HepG2 (cell line): ENCODE measurements around the gene DLX4. TPM values are rescaled to one million over a fixed set of nuclear protein-coding genes. Genes with fewer than 3 reads are reported as not detected.

Experiments
- ATAC-seq: fragments of 200-7000 bp; cut with Tn5 transposase; 3 replicates; pipeline ENCODE4 v1.9.1; 2020; ENCODE audit warnings: mild to moderate bottlenecking, moderate library complexity
- BruUV-seq: library from RNA; stranded (reverse); fragments of 400-500 nt; replicated peaks from 2 replicates; lab custom pipeline; 2021; lab: Mats Ljungman, UMichigan
- CTCF ChIA-PET: fragments of 300-600 bp; formaldehyde crosslinking; extraction: SDS; loops from one replicate; lab custom pipeline; 2021; ENCODE audit warnings: low total read pairs, inconsistent platforms, low intra/inter-chr PET ratio; lab: Yijun Ruan, JAX
- POLR2A ChIA-PET: fragments of 350-600 bp; sonication (Branson Sonifier 250); formaldehyde crosslinking; loops from one replicate; lab custom pipeline; 2020; ENCODE audit warnings: antibody characterized with exemption, inconsistent platforms; lab: Yijun Ruan, JAX
- DNase-seq: peaks from one replicate; pipeline ENCODE4 v3.0.0-alpha.2; 2015; ENCODE audit warnings: low spot score
- FAIRE-seq: peaks from 3 replicates; lab custom pipeline; 2011; peaks lifted over from hg19 to GRCh38; lab: Jason Lieb, UNC
- H2AFZ ChIP-seq: one replicate; pipeline ENCODE4 v1.6.1; 2011; ENCODE audit warnings: low read length, inconsistent platforms
- H3K27ac ChIP-seq: fragments of 300-600 bp; 3 replicates; pipeline ENCODE4 v1.8.0; 2011; ENCODE audit warnings: mixed run types, mild to moderate bottlenecking, mixed read lengths, low read length, inconsistent platforms; ENCODE audit not compliant: insufficient read depth; ENCODE audit errors: extremely low read length
- H3K27me3 ChIP-seq, 2 experiments: fragments of 200-600 bp in 1 of 2; 2 replicates in 1 of 2; 3 replicates in 1 of 2; pipeline versions ENCODE4 v1.6.0 to v1.8.0; 2011; ENCODE audit warnings: low read length in 2 of 2, mild to moderate bottlenecking in 2 of 2, moderate library complexity in 2 of 2, inconsistent platforms in 1 of 2; ENCODE audit not compliant: insufficient read depth in 2 of 2, control insufficient read depth in 1 of 2
- H3K36me3 ChIP-seq, 2 experiments: fragments of 200-600 bp in 1 of 2; replicated peaks in 1 of 2; 2 replicates in 1 of 2; 3 replicates in 1 of 2; pipeline versions ENCODE4 v1.5.1 to v1.8.0; 2011; ENCODE audit warnings: low read length in 2 of 2, inconsistent platforms in 1 of 2; ENCODE audit not compliant: insufficient read depth in 2 of 2, control insufficient read depth in 1 of 2
- H3K4me1 ChIP-seq: 2 replicates; pipeline ENCODE4 v1.5.1; 2012; ENCODE audit warnings: low read length, inconsistent platforms; ENCODE audit not compliant: insufficient read depth
- H3K4me2 ChIP-seq: 2 replicates; pipeline ENCODE4 v1.6.0; 2011; ENCODE audit warnings: low read depth, low read length, inconsistent platforms
- H3K4me3 ChIP-seq, 3 experiments: fragments of 200-600 bp in 1 of 3; sonication (generic), shearing (Covaris generic) in 1 of 3; replicated peaks in 1 of 3; 2 replicates each; pipeline ENCODE4 v1.5.1; 2011 to 2016; ENCODE audit warnings: low read length in 3 of 3, inconsistent platforms in 2 of 3, low read depth in 2 of 3, mild to moderate bottlenecking in 2 of 3, control low read depth in 1 of 3, mixed read lengths in 1 of 3; ENCODE audit not compliant: insufficient read depth in 1 of 3
- H3K79me2 ChIP-seq: one replicate; pipeline ENCODE4 v1.6.1; 2011; ENCODE audit warnings: low read length, inconsistent platforms; ENCODE audit not compliant: insufficient read depth
- H3K9ac ChIP-seq: 2 replicates; pipeline ENCODE4 v1.6.0; 2011; ENCODE audit warnings: mild to moderate bottlenecking, low read depth, low read length, inconsistent platforms; ENCODE audit not compliant: insufficient read depth
- H3K9me3 ChIP-seq: 2 replicates; pipeline ENCODE4 v1.5.1; 2012; ENCODE audit warnings: mild to moderate bottlenecking, low read length
- H4K20me1 ChIP-seq: 2 replicates; pipeline ENCODE4 v1.6.0; 2011; ENCODE audit warnings: inconsistent platforms, mild to moderate bottlenecking, low read length, moderate library complexity; ENCODE audit not compliant: insufficient read depth
- HNF4G ChIP-seq, 2 experiments: sonication (generic) in 1 of 2; formaldehyde crosslinking in 1 of 2; IDR thresholded peaks; 2 replicates each; pipeline versions ENCODE4 v1.4.0 to v1.6.1; 2011 to 2020; ENCODE audit warnings: borderline replicate concordance in 2 of 2, low read depth in 2 of 2, mild to moderate bottlenecking in 2 of 2, low read length in 1 of 2, missing genetic modification reagents in 1 of 2, moderate library complexity in 1 of 2
- PATZ1 ChIP-seq: sonication (generic); formaldehyde crosslinking; IDR thresholded peaks from 2 replicates; pipeline ENCODE4 v1.4.0; 2020; ENCODE audit warnings: missing genetic modification reagents
- ZBTB2 ChIP-seq: sonication (generic); formaldehyde crosslinking; IDR thresholded peaks from 2 replicates; pipeline ENCODE4 v1.8.0; 2022; ENCODE audit warnings: low read depth, missing genetic modification reagents
- ZFP41 ChIP-seq: sonication (generic); formaldehyde crosslinking; IDR thresholded peaks from 2 replicates; pipeline ENCODE4 v1.4.0; 2020; ENCODE audit warnings: mild to moderate bottlenecking, missing genetic modification reagents, borderline replicate concordance
- ZNF570 ChIP-seq: sonication (generic); formaldehyde crosslinking; IDR thresholded peaks from 2 replicates; pipeline ENCODE4 v1.4.0; 2020; ENCODE audit warnings: mild to moderate bottlenecking, missing genetic modification reagents, borderline replicate concordance
- ZNF720 ChIP-seq: sonication (generic); formaldehyde crosslinking; IDR thresholded peaks from 2 replicates; pipeline ENCODE4 v1.4.0; 2020; ENCODE audit warnings: missing genetic modification reagents
- WGBS: methylation state at CpG from one replicate; pipeline ENCODE4 v1.1.6; 2017; ENCODE audit warnings: low lambda C conversion rate; 5-methylcytosine and 5-hydroxymethylcytosine counted together
- in situ Hi-C: cut with HindIII; loops from 2 replicates; pipeline ENCODE4 v1.10.0; 2017; ENCODE audit warnings: low pct_unique_long_range_greater_than_20kb; ENCODE audit not compliant: extremely low pct_ligation_motif_present
- intact Hi-C: fragments of 100-400 bp; cut with micrococcal nuclease; formaldehyde crosslinking; loops from one replicate; pipeline ENCODE4 v1.10.0; 2022; ENCODE audit not compliant: unreplicated experiment
- polyA plus RNA-seq, 8 experiments: library from polyadenylated mRNA; depleted of rRNA in 3 of 8; stranded (reverse) in 7 of 8; unstranded in 1 of 8; fragments of >200 nt; fragmentation: Illumina TruSeq in 4 of 8; extraction: Trizol in 4 of 8; gene quantifications; 2 replicates each; pipeline versions ENCODE4 v1.2.1 to v1.2.3, GENCODE V29; 2011 to 2016; ENCODE audit warnings: low read depth in 4 of 8, missing spikeins in 1 of 8, mixed read lengths in 1 of 8; ENCODE audit not compliant: insufficient read depth in 1 of 8
- total RNA-seq, 5 experiments: library from RNA; depleted of rRNA; stranded (reverse); fragments of >200 nt; fragmentation: Illumina TruSeq; extraction: Trizol; gene quantifications; 2 replicates each; pipeline ENCODE4 v1.2.3, GENCODE V29; 2016; ENCODE audit warnings: low read depth in 1 of 5

Gene DLX4
- total and polyA plus RNA-seq, 2 of the 13 experiments (the other 11 are each of a cell fraction or from before 2014, with no cell fraction given): 0.55 to 2.3 TPM

GRCh38 chr17:49946208-49946607 lies 22.8 kb upstream of the DLX4 start:
- BruUV-seq: no TSS peak
- H3K4me3 ChIP-seq: no peak overlapping the region
- H3K27ac ChIP-seq: no peak overlapping the region
- H3K9me3 ChIP-seq: no peaks in the 10 kb centered on the region
- ATAC-seq (peak; percentile 10), FAIRE-seq (no peak), DNase-seq (no peak)
- H3K4me1 ChIP-seq: peaks cover 53% of the 10 kb centered on the region
- peaks cover 10 to 70% of the 10 kb centered on the region in 2 experiments; a peak in 4 of 5 replicates for H3K27me3 ChIP-seq
- POLR2A ChIA-PET: no interaction called here
- H4K20me1 ChIP-seq: no peaks in the 10 kb centered on the region
- H3K79me2 ChIP-seq: no peaks in the 10 kb centered on the region
- H3K36me3 ChIP-seq: no peaks in the 10 kb centered on the region
- CTCF ChIA-PET: no interaction called here
- no peak overlapping the region for H3K9ac ChIP-seq
- 0 out of 2 replicates have a peak, but pooled peaks have one; percentile 66 for TF ChIP-seq ZFP41
- TF ChIP-seq ZNF720 (CRISPR knock-in tag): no peak
- intact Hi-C loops: no loop called here
- H3K4me2 ChIP-seq: no peak overlapping the region
- H2AFZ ChIP-seq: no peak overlapping the region
- WGBS: 13% methylated on average over 6 of the region's 8 CpGs
- in situ Hi-C loops: no loop called here

DNA sequence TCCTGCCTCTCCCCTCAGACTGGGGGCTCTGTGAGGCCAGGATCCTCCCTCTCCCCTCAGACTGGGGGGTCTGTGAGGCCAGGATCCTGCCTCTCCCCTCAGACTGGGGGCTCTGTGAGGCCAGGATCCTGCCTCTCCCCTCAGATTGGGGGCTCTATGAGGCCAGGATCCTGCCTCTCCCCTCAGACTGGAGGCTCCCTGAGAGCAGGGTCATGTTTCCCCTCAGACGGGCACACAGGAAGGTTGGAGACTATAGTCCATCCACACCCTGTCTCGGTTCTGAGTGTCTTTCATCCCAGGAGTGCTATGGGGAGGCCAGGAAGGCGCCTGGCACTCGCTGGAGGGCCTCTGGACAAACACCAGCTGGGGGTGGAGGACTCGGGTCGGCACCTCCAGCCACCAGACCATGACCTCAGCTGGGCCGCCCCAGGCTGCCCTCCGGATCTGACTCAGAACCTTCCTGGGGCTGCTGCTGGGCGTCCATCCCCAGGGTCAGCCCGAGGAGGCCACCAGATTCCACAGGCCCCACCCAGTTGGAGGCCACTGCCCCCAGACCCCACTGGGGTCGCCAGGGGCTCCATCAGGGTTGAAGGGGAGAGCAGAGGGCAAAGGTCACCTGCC lies 21.9 kb upstream of the DLX4 start:
- Histone ChIP-seq H3K4me1 (peaks cover 44% of the 10 kb centered on the region), H3K4me2 (no peak overlapping the region), H3K27me3 (peaks cover 10 to 67% of the 10 kb centered on the region in 2 experiments; a peak in 4 of 5 replicates), H3K27ac (no peak overlapping the region), H3K36me3 (no peaks in the 10 kb centered on the region), H2AFZ (no peak overlapping the region), H3K9me3 (no peaks in the 10 kb centered on the region), H3K4me3 (no peak overlapping the region; a peak in 1 of 6 replicates), H3K79me2 (no peaks in the 10 kb centered on the region), H3K9ac (no peak overlapping the region), H4K20me1 (no peaks in the 10 kb centered on the region)
- ATAC-seq (peak; percentile 39), DNase-seq (peak; percentile 30), FAIRE-seq (no peak)
- WGBS: 0% methylated on average over 3 of the region's 11 CpGs
- BruUV-seq: no TSS peak
- in situ Hi-C loops (no loop called here), intact Hi-C loops (no loop called here)
- ChIA-PET CTCF (no interaction called here), POLR2A (no interaction called here)
- 0 out of 2 replicates have a peak, but pooled peaks have one; percentile 7 for TF ChIP-seq HNF4G (IDR thresholded peaks at IDR 0.05; ENCODE audit: borderline replicate concordance, low read depth, low read length)
- TF ChIP-seq HNF4G (CRISPR knock-in tag; IDR thresholded peaks at IDR 0.05; ENCODE audit: borderline replicate concordance, low read depth): no peak
- no peak; the same call in 1 of the 2 replicates for TF ChIP-seq PATZ1
- no peak for TF ChIP-seq ZBTB2 (CRISPR knock-in tag)
- TF ChIP-seq ZNF570: no peak
